A549 (cell line): ENCODE results near the gene CELF2. TPM values are rescaled to one million over a fixed set of nuclear protein-coding genes. Genes with fewer than 3 reads are reported as not detected.

Experiments used
- ATAC-seq, 2 experiments: fragments of 200-7000 bp in 1 of 2; fragments of >200 bp in 1 of 2; cut with Nextera tagmentation in 1 of 2; cut with Tn5 transposase in 1 of 2; 3 replicates each; pipeline versions ENCODE4 v1.8.0 to v1.9.1; 2018 to 2020; ENCODE audit warnings: mild to moderate bottlenecking in 1 of 2, moderate library complexity in 1 of 2
- CTCF ChIA-PET: fragments of 300-600 bp; sonication (Branson Sonifier 250); formaldehyde crosslinking; extraction: SDS; loops from one replicate; lab custom pipeline; 2021; ENCODE audit warnings: antibody characterized with exemption, inconsistent platforms; lab: Yijun Ruan, JAX
- POLR2A ChIA-PET: fragments of 350-600 bp; formaldehyde crosslinking; extraction: SDS; loops from one replicate; lab custom pipeline; 2021; ENCODE audit warnings: antibody characterized with exemption, inconsistent platforms; lab: Yijun Ruan, JAX
- DNase-seq, 2 experiments: peaks; one replicate each; pipeline versions ENCODE4 v3.0.0 to v3.0.0-alpha.2; 2011 to 2016; ENCODE audit warnings: low read depth in 1 of 2, low spot score in 1 of 2
- FAIRE-seq: peaks from 2 replicates; lab custom pipeline; 2011; peaks lifted over from hg19 to GRCh38; lab: Jason Lieb, UNC
- H3K27ac ChIP-seq, 2 experiments: fragments of >200 bp; sonication (Bioruptor Twin); formaldehyde crosslinking; 3 replicates each; pipeline ENCODE4 v1.5.1; 2016 to 2017
- H3K4me1 ChIP-seq: fragments of >200 bp; sonication (Bioruptor Twin); formaldehyde crosslinking; 3 replicates; pipeline ENCODE4 v1.6.1; 2016
- H3K4me2 ChIP-seq: fragments of >200 bp; sonication (Bioruptor Twin); formaldehyde crosslinking; 3 replicates; pipeline ENCODE4 v1.6.1; 2016
- H3K4me3 ChIP-seq: fragments of >200 bp; sonication (Bioruptor Twin); formaldehyde crosslinking; 3 replicates; pipeline ENCODE4 v1.5.1; 2016
- H3K9me3 ChIP-seq: fragments of >200 bp; sonication (Bioruptor Twin); formaldehyde crosslinking; 3 replicates; pipeline ENCODE4 v1.6.1; 2016
- CHD4 ChIP-seq: fragments of 200-600 bp; sonication (generic); IDR thresholded peaks from 2 replicates; pipeline ENCODE4 v1.6.1; 2016; ENCODE audit warnings: antibody characterized with exemption, mild to moderate bottlenecking, borderline replicate concordance
- EHF ChIP-seq: fragments of 250-450 bp; sonication (Bioruptor Pico); IDR thresholded peaks from 2 replicates; pipeline ENCODE4 v1.5.0; 2020; ENCODE audit warnings: mild to moderate bottlenecking
- EHMT2 ChIP-seq: fragments of 200-600 bp; sonication (generic); IDR thresholded peaks from 2 replicates; pipeline ENCODE4 v1.6.1; 2016; ENCODE audit warnings: antibody characterized with exemption, low read depth, mild to moderate bottlenecking, moderate library complexity
- GATA3 ChIP-seq: IDR thresholded peaks from 2 replicates; pipeline ENCODE4 v1.6.1; 2012; ENCODE audit warnings: borderline replicate concordance
- HEYL ChIP-seq: fragments of 250-450 bp; sonication (Bioruptor Pico); IDR thresholded peaks from 2 replicates; pipeline ENCODE4 v1.8.0; 2021; ENCODE audit warnings: mild to moderate bottlenecking, moderate library complexity
- JUN ChIP-seq, 2 experiments: fragments of >200 bp; sonication (Bioruptor Twin); formaldehyde crosslinking; IDR thresholded peaks; 2 replicates in 1 of 2; 3 replicates in 1 of 2; pipeline ENCODE4 v1.6.1; 2016 to 2017
- KDM5A ChIP-seq: fragments of 200-600 bp; sonication (generic); IDR thresholded peaks from 2 replicates; pipeline ENCODE4 v1.6.1; 2016; ENCODE audit warnings: antibody characterized with exemption, mild to moderate bottlenecking
- NFE2L2 ChIP-seq: fragments of 150-350 bp; conservative IDR thresholded peaks from 2 replicates; pipeline ENCODE4 v1.6.1; 2014; ENCODE audit warnings: low read length
- RAD21 ChIP-seq, 2 experiments: fragments of >200 bp in 1 of 2; sonication (Bioruptor Twin) in 1 of 2; formaldehyde crosslinking in 1 of 2; IDR thresholded peaks in 1 of 2; conservative IDR thresholded peaks in 1 of 2; 2 replicates in 1 of 2; 3 replicates in 1 of 2; pipeline ENCODE4 v1.6.1; 2012 to 2018; ENCODE audit warnings: inconsistent platforms in 1 of 2
- RNF2 ChIP-seq: fragments of 200-600 bp; sonication (generic); IDR thresholded peaks from 2 replicates; pipeline ENCODE4 v1.6.1; 2016; ENCODE audit warnings: low read depth, mild to moderate bottlenecking, antibody characterized with exemption, moderate library complexity, borderline replicate concordance
- ZFP36 ChIP-seq: fragments of 450-650 bp; IDR thresholded peaks from 2 replicates; pipeline ENCODE4 v1.6.1; 2014; ENCODE audit warnings: borderline replicate concordance; ENCODE audit not compliant: partially characterized antibody
- ZNF302 ChIP-seq: fragments of 250-450 bp; sonication (Bioruptor Pico); IDR thresholded peaks from 2 replicates; pipeline ENCODE4 v1.9.0; 2021; ENCODE audit warnings: inconsistent platforms, mild to moderate bottlenecking, moderate library complexity
- WGBS: methylation state at CpG from one replicate; pipeline ENCODE4 v1.1.6; 2017; ENCODE audit errors: missing lambda C conversion rate; 5-methylcytosine and 5-hydroxymethylcytosine counted together
- polyA plus RNA-seq, 4 experiments: library from polyadenylated mRNA; depleted of rRNA in 3 of 4; stranded (reverse); fragments of >200 nt; fragmentation: RNase III in 1 of 4; extraction: RNeasy Plus Mini Kit Qiagen cat#74134 plus additional on column Dnase treatment in 1 of 4; gene quantifications; 2 replicates in 3 of 4; 3 replicates in 1 of 4; pipeline ENCODE4 v1.2.3, GENCODE V29; 2011 to 2017
- TF ChIP-seq, protein P1 (sequence below): fragments of >200 bp; sonication (Bioruptor Twin); formaldehyde crosslinking; IDR thresholded peaks from 3 replicates; pipeline ENCODE4 v1.5.1; 2016
- TF ChIP-seq, protein P2 (sequence below): IDR thresholded peaks from 2 replicates; pipeline ENCODE4 v1.6.1; 2012
- TF ChIP-seq, protein P3 (sequence below): IDR thresholded peaks from 2 replicates; pipeline ENCODE4 v1.6.1; 2012
- TF ChIP-seq, protein P4 (sequence below): fragments of 250-450 bp; sonication (Bioruptor Pico); IDR thresholded peaks from 2 replicates; pipeline ENCODE4 v1.5.0; 2020; ENCODE audit warnings: low read depth, mild to moderate bottlenecking, moderate library complexity
- TF ChIP-seq, protein P5 (sequence below): IDR thresholded peaks from 2 replicates; pipeline ENCODE4 v1.6.1; 2012; ENCODE audit warnings: low read depth, borderline replicate concordance
- TF ChIP-seq, protein P6 (sequence below): fragments of >200 bp; sonication (Bioruptor Twin); formaldehyde crosslinking; IDR thresholded peaks from 3 replicates; pipeline ENCODE4 v1.6.1; 2016

Gene CELF2
- polyA plus RNA-seq, 2 of the 4 experiments (the other 2 are of a cell fraction), result 0.01 to 0.03 TPM

DNA sequence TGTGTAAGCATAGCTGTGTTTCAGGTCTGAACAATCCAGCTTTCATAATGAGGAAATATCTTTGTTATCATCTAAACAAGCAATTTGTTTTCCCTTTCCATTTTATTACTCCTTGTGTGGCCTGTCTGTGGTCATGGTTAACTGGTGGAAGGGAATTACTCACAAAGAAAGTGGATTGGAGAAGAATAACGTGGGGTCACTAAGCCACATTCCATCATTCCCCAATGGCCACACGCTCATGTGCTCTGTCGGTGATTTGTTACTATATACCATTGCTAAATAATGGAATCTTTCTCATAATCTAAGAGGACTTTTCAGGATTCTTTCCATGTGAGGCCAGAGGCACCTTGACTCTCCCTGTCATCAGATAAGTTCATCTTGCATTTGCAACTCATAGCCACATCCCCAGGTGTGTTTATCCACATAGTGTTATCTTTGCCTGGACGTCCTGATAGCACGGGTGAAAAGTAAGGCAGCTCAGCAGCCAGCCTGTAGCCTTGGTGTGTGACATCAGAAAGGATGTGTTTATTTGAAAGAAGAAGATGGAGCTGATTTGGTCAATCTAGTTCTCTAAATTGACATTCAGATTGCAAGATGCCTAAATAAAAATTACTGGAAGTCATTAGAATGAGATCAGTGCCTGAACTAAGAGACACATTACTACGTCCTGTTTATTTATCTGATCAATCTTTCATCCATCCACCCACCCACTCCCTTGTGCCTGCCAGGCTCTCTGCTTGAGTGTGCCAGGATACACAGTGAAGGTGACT lies 128.9 kb downstream of the CELF2 start:
- POLR2A ChIA-PET, result no interaction called here
- TF ChIP-seq RNF2 (no peak), ZNF302 (CRISPR knock-in tag) (no peak), NFE2L2 (no peak), CHD4 (no peak), HEYL (CRISPR knock-in tag) (no peak)
- TF ChIP-seq, all 56 proteins: peak for 0
- ATAC-seq (no peak), FAIRE-seq (no peak), DNase-seq (no peak)
- WGBS, result 16% methylated on average over 6 of the region's 6 CpGs
- H3K4me1 ChIP-seq, result no peaks in the 10 kb centered on the region
- H3K27ac ChIP-seq, result no peak overlapping the region
- CTCF ChIA-PET, result interaction anchor here (0.6 to 1.0 kb wide), 2 partner anchors 12 to 40 kb away, joined by 3 to 4 read pairs; no protein-coding TSS in a partner anchor
- no peak overlapping the region for H3K4me2 ChIP-seq
- no peaks in the 10 kb centered on the region for H3K9me3 ChIP-seq
- no peak overlapping the region for H3K4me3 ChIP-seq

DNA sequence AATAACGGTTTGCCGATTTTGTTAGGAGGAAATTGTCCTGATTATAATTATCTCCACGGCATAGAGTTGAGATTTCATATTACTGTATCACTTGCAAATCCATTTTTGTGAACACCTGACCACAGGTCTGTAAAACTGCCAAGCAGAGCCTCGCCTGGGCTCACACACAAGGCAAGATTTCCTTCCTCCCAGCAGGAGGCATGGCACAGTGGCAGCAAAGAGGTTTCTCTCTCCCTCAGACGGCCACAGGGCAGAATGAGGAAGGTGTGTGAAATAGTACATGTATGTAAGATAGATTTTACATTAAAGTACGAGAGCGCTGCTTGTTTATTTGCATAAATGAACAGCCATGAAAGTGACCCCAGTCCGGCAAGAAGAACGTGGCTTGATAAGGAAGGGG lies 130.1 kb downstream of the CELF2 start:
- POLR2A ChIA-PET, result no interaction called here
- WGBS, result 15% methylated on average over 9 of the region's 9 CpGs
- ATAC-seq (no peak), DNase-seq (no peak), FAIRE-seq (no peak)
- Histone ChIP-seq H3K4me3 (no peak overlapping the region), H3K4me1 (no peaks in the 10 kb centered on the region), H3K9me3 (no peaks in the 10 kb centered on the region), H3K4me2 (no peak overlapping the region), H3K27ac (no peak overlapping the region)
- TF ChIP-seq, protein P1, sequence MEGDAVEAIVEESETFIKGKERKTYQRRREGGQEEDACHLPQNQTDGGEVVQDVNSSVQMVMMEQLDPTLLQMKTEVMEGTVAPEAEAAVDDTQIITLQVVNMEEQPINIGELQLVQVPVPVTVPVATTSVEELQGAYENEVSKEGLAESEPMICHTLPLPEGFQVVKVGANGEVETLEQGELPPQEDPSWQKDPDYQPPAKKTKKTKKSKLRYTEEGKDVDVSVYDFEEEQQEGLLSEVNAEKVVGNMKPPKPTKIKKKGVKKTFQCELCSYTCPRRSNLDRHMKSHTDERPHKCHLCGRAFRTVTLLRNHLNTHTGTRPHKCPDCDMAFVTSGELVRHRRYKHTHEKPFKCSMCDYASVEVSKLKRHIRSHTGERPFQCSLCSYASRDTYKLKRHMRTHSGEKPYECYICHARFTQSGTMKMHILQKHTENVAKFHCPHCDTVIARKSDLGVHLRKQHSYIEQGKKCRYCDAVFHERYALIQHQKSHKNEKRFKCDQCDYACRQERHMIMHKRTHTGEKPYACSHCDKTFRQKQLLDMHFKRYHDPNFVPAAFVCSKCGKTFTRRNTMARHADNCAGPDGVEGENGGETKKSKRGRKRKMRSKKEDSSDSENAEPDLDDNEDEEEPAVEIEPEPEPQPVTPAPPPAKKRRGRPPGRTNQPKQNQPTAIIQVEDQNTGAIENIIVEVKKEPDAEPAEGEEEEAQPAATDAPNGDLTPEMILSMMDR, result no peak
- TF ChIP-seq EHMT2 (no peak), JUN (IDR thresholded peaks at IDR 0.05) (no peak), EHF (CRISPR knock-in tag) (no peak), ZFP36 (no peak), KDM5A (no peak), RAD21 (conservative IDR thresholded peaks at IDR 0.05 in 1 of 2, IDR thresholded peaks at IDR 0.05 in 1 of 2) (no peak), GATA3 (no peak)
- TF ChIP-seq, protein P2, sequence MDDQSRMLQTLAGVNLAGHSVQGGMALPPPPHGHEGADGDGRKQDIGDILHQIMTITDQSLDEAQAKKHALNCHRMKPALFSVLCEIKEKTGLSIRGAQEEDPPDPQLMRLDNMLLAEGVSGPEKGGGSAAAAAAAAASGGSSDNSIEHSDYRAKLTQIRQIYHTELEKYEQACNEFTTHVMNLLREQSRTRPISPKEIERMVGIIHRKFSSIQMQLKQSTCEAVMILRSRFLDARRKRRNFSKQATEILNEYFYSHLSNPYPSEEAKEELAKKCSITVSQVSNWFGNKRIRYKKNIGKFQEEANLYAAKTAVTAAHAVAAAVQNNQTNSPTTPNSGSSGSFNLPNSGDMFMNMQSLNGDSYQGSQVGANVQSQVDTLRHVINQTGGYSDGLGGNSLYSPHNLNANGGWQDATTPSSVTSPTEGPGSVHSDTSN, result no peak
- TF ChIP-seq, protein P3, sequence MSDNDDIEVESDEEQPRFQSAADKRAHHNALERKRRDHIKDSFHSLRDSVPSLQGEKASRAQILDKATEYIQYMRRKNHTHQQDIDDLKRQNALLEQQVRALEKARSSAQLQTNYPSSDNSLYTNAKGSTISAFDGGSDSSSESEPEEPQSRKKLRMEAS, result no peak
- TF ChIP-seq, protein P4, sequence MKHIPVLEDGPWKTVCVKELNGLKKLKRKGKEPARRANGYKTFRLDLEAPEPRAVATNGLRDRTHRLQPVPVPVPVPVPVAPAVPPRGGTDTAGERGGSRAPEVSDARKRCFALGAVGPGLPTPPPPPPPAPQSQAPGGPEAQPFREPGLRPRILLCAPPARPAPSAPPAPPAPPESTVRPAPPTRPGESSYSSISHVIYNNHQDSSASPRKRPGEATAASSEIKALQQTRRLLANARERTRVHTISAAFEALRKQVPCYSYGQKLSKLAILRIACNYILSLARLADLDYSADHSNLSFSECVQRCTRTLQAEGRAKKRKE (CRISPR knock-in tag), result no peak
- TF ChIP-seq, protein P5, sequence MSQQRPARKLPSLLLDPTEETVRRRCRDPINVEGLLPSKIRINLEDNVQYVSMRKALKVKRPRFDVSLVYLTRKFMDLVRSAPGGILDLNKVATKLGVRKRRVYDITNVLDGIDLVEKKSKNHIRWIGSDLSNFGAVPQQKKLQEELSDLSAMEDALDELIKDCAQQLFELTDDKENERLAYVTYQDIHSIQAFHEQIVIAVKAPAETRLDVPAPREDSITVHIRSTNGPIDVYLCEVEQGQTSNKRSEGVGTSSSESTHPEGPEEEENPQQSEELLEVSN, result no peak
- TF ChIP-seq, protein P6, sequence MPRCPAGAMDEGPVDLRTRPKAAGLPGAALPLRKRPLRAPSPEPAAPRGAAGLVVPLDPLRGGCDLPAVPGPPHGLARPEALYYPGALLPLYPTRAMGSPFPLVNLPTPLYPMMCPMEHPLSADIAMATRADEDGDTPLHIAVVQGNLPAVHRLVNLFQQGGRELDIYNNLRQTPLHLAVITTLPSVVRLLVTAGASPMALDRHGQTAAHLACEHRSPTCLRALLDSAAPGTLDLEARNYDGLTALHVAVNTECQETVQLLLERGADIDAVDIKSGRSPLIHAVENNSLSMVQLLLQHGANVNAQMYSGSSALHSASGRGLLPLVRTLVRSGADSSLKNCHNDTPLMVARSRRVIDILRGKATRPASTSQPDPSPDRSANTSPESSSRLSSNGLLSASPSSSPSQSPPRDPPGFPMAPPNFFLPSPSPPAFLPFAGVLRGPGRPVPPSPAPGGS, result no peak
- CTCF ChIA-PET, result interaction anchor here (1.0 kb wide), 1 partner anchor 11 kb away, joined by 4 read pairs; no protein-coding TSS in a partner anchor
